Liver (tissue), 3 donors: ENCODE data around the gene TNFRSF6B.

Experiments used
- ATF3 ChIP-seq: IDR thresholded peaks from 2 replicates; pipeline ENCODE4 v1.6.1; 2016; ENCODE audit warnings: antibody characterized with exemption
- FOXA1 ChIP-seq: IDR thresholded peaks from 2 replicates; pipeline ENCODE4 v1.6.1; 2016; ENCODE audit warnings: antibody characterized with exemption
- FOXA2 ChIP-seq: IDR thresholded peaks from 2 replicates; pipeline ENCODE4 v1.6.1; 2016; ENCODE audit warnings: antibody characterized with exemption
- GABPA ChIP-seq, 2 donors: IDR thresholded peaks in 1 of 2; conservative IDR thresholded peaks in 1 of 2; 2 replicates each; pipeline ENCODE4 v1.6.1; 2016; ENCODE audit warnings: antibody characterized with exemption in 2 of 2, mild to moderate bottlenecking in 1 of 2, moderate library complexity in 1 of 2
- HNF4G ChIP-seq: IDR thresholded peaks from 2 replicates; pipeline ENCODE4 v1.6.1; 2016; ENCODE audit warnings: antibody characterized with exemption
- JUND ChIP-seq, 2 donors: IDR thresholded peaks; 2 replicates each; pipeline ENCODE4 v1.6.1; 2016; ENCODE audit warnings: antibody characterized with exemption in 2 of 2
- MAX ChIP-seq: IDR thresholded peaks from 2 replicates; pipeline ENCODE4 v1.6.1; 2016; ENCODE audit warnings: antibody characterized with exemption
- NR2F2 ChIP-seq: IDR thresholded peaks from 2 replicates; pipeline ENCODE4 v1.6.1; 2016; ENCODE audit warnings: antibody characterized with exemption
- RAD21 ChIP-seq, 2 donors: IDR thresholded peaks; 2 replicates each; pipeline ENCODE4 v1.6.1; 2016; ENCODE audit warnings: antibody characterized with exemption in 2 of 2, mild to moderate bottlenecking in 2 of 2
- RXRA ChIP-seq, 2 donors: IDR thresholded peaks; 2 replicates each; pipeline ENCODE4 v1.6.1; 2017 to 2018; ENCODE audit warnings: antibody characterized with exemption in 2 of 2, mild to moderate bottlenecking in 1 of 2
- SP1 ChIP-seq: IDR thresholded peaks from 2 replicates; pipeline ENCODE4 v1.6.1; 2018; ENCODE audit warnings: antibody characterized with exemption, mild to moderate bottlenecking
- YY1 ChIP-seq: IDR thresholded peaks from 2 replicates; pipeline ENCODE4 v1.6.1; 2016; ENCODE audit warnings: antibody characterized with exemption, mild to moderate bottlenecking
- TF ChIP-seq, protein P1 (sequence below): fragments of 150-350 bp; IDR thresholded peaks from 2 replicates; pipeline ENCODE4 v1.5.1; 2017; ENCODE audit warnings: improper control_type of control experiment, low read depth, low read length; ENCODE audit not compliant: missing input control
- TF ChIP-seq, protein P2 (sequence below): IDR thresholded peaks from 2 replicates; pipeline ENCODE4 v1.6.1; 2016; ENCODE audit warnings: antibody characterized with exemption, mild to moderate bottlenecking
- donor health status: healthy.
- donor health status: healthy.

GRCh38 chr20:63737695-63737944, 41.2 kb downstream of the TNFRSF6B start:
- TF ChIP-seq, protein P1, sequence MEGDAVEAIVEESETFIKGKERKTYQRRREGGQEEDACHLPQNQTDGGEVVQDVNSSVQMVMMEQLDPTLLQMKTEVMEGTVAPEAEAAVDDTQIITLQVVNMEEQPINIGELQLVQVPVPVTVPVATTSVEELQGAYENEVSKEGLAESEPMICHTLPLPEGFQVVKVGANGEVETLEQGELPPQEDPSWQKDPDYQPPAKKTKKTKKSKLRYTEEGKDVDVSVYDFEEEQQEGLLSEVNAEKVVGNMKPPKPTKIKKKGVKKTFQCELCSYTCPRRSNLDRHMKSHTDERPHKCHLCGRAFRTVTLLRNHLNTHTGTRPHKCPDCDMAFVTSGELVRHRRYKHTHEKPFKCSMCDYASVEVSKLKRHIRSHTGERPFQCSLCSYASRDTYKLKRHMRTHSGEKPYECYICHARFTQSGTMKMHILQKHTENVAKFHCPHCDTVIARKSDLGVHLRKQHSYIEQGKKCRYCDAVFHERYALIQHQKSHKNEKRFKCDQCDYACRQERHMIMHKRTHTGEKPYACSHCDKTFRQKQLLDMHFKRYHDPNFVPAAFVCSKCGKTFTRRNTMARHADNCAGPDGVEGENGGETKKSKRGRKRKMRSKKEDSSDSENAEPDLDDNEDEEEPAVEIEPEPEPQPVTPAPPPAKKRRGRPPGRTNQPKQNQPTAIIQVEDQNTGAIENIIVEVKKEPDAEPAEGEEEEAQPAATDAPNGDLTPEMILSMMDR = no peak
- TF ChIP-seq ATF3 (no peak), JUND (IDR thresholded peaks at IDR 0.05) (no peak), GABPA (IDR thresholded peaks at IDR 0.05 in 1 of 2, conservative IDR thresholded peaks at IDR 0.05 in 1 of 2) (no peak), YY1 (no peak), RAD21 (IDR thresholded peaks at IDR 0.05) (no peak), FOXA2 (no peak), MAX (no peak), NR2F2 (no peak), RXRA (IDR thresholded peaks at IDR 0.05) (no peak), HNF4G (no peak), SP1 (no peak), FOXA1 (no peak)
- TF ChIP-seq, protein P2, sequence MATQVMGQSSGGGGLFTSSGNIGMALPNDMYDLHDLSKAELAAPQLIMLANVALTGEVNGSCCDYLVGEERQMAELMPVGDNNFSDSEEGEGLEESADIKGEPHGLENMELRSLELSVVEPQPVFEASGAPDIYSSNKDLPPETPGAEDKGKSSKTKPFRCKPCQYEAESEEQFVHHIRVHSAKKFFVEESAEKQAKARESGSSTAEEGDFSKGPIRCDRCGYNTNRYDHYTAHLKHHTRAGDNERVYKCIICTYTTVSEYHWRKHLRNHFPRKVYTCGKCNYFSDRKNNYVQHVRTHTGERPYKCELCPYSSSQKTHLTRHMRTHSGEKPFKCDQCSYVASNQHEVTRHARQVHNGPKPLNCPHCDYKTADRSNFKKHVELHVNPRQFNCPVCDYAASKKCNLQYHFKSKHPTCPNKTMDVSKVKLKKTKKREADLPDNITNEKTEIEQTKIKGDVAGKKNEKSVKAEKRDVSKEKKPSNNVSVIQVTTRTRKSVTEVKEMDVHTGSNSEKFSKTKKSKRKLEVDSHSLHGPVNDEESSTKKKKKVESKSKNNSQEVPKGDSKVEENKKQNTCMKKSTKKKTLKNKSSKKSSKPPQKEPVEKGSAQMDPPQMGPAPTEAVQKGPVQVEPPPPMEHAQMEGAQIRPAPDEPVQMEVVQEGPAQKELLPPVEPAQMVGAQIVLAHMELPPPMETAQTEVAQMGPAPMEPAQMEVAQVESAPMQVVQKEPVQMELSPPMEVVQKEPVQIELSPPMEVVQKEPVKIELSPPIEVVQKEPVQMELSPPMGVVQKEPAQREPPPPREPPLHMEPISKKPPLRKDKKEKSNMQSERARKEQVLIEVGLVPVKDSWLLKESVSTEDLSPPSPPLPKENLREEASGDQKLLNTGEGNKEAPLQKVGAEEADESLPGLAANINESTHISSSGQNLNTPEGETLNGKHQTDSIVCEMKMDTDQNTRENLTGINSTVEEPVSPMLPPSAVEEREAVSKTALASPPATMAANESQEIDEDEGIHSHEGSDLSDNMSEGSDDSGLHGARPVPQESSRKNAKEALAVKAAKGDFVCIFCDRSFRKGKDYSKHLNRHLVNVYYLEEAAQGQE = no peak
